Gastroesophageal sphincter (tissue), 3 donors: ENCODE data around the gene TRIM22.

Experiments
- CTCF ChIP-seq, 4 experiments: fragments of 200-600 bp in 2 of 4; fragments of 450-650 bp in 2 of 4; sonication (generic) in 1 of 4; IDR thresholded peaks; one replicate each; pipeline ENCODE4 v1.5.1; 2017 to 2019; ENCODE audit warnings: antibody characterized with exemption in 4 of 4, mild to moderate bottlenecking in 2 of 4, moderate library complexity in 2 of 4
- EP300 ChIP-seq: sonication (generic); formaldehyde crosslinking; IDR thresholded peaks from one replicate; pipeline ENCODE4 v1.6.1; 2017; ENCODE audit warnings: antibody characterized with exemption, mild to moderate bottlenecking
- POLR2A ChIP-seq, 2 donors: fragments of 450-650 bp; IDR thresholded peaks; one replicate each; pipeline ENCODE4 v1.6.1; 2017; ENCODE audit warnings: antibody characterized with exemption in 2 of 2, mild to moderate bottlenecking in 2 of 2, moderate library complexity in 1 of 2

- TF ChIP-seq CTCF (IDR thresholded peaks at IDR 0.05) = no peak
- no peak for TF ChIP-seq POLR2A (IDR thresholded peaks at IDR 0.05)
- no peak for TF ChIP-seq EP300
Observed at GRCh38 chr11:5701055-5701577, 11.5 kb downstream of the TRIM22 start.
